Lung (tissue), 12 donors: Measurements from ENCODE around the gene CENPO. TPM values are rescaled to one million over a fixed set of nuclear protein-coding genes. Genes with fewer than 3 reads are reported as not detected.

Experiments used
- ATAC-seq: fragments of 200-7000 bp; cut with Tn5 transposase; one replicate; pipeline ENCODE4 v1.9.1; 2020; ENCODE audit warnings: moderate number of reproducible peaks; ENCODE audit not compliant: insufficient read depth, low FRiP score
- DNase-seq, 3 donors: peaks; one replicate each; pipeline ENCODE4 v3.0.0-alpha.2; 2013 to 2017
- H3K27ac ChIP-seq, 2 donors: one replicate each; pipeline ENCODE4 v1.5.1; 2013; ENCODE audit warnings: mild to moderate bottlenecking in 2 of 2, moderate library complexity in 2 of 2, control low read depth in 1 of 2, inconsistent platforms in 1 of 2, low read depth in 1 of 2, low read length in 1 of 2
- H3K27me3 ChIP-seq, 3 donors: one replicate each; pipeline ENCODE4 v1.5.1; 2013; ENCODE audit warnings: low read length in 2 of 3; ENCODE audit not compliant: control insufficient read depth in 3 of 3, insufficient read depth in 3 of 3
- H3K36me3 ChIP-seq, 4 donors: one replicate each; pipeline ENCODE4 v1.5.1; 2013; ENCODE audit warnings: low read length in 4 of 4, mild to moderate bottlenecking in 1 of 4, moderate library complexity in 1 of 4; ENCODE audit not compliant: control insufficient read depth in 4 of 4, insufficient read depth in 4 of 4
- H3K4me1 ChIP-seq, 5 donors: one replicate each; pipeline ENCODE4 v1.5.1; 2013; ENCODE audit warnings: low read length in 5 of 5, mild to moderate bottlenecking in 2 of 5, moderate library complexity in 1 of 5; ENCODE audit not compliant: control insufficient read depth in 5 of 5, insufficient read depth in 5 of 5
- H3K4me3 ChIP-seq: one replicate; pipeline ENCODE4 v1.5.1; 2013; ENCODE audit warnings: mild to moderate bottlenecking, control low read depth, moderate library complexity
- H3K9ac ChIP-seq, 2 donors: one replicate each; pipeline ENCODE4 v1.5.1; 2013; ENCODE audit warnings: low read length in 2 of 2, control low read depth in 1 of 2; ENCODE audit not compliant: insufficient read depth in 1 of 2
- H3K9me3 ChIP-seq, 4 donors: one replicate each; pipeline ENCODE4 v1.5.1; 2013; ENCODE audit warnings: low read length in 3 of 4, mild to moderate bottlenecking in 1 of 4, moderate library complexity in 1 of 4; ENCODE audit not compliant: control insufficient read depth in 4 of 4, insufficient read depth in 3 of 4
- WGBS, 2 donors: extraction: QIAGEN DNeasy Blood & Tissue Kit; methylation state at CpG; one replicate each; pipeline ENCODE4 v1.1.7; 2013; 5-methylcytosine and 5-hydroxymethylcytosine counted together
- polyA plus RNA-seq, 2 donors: library from polyadenylated mRNA; stranded (reverse); fragments of 200-250 nt; gene quantifications; one replicate each; pipeline ENCODE4 v1.2.1, GENCODE V29; 2013
- total RNA-seq, 2 donors: library from RNA; depleted of rRNA in 1 of 2; stranded (reverse); fragments of >200 nt in 1 of 2; gene quantifications; one replicate each; pipeline ENCODE4 v1.2.1, GENCODE V29; 2014 to 2021
- TF ChIP-seq, protein P1 (sequence below): IDR thresholded peaks from 2 replicates; pipeline ENCODE4 v1.5.1; 2012; ENCODE audit warnings: mild to moderate bottlenecking; ENCODE audit errors: control extremely low read depth, extremely low read depth
- donor health status: control.
- donor health status: control.
- donor health status: Bipolar disorder and iron deficiency.
- donor health status: healthy.
- donor health status: DM: yes; HTN: yes; CAD: no.

The CENPO gene
- total and polyA plus RNA-seq, 4 donors: 3.5 to 9.6 (median 5.9) TPM

DNA sequence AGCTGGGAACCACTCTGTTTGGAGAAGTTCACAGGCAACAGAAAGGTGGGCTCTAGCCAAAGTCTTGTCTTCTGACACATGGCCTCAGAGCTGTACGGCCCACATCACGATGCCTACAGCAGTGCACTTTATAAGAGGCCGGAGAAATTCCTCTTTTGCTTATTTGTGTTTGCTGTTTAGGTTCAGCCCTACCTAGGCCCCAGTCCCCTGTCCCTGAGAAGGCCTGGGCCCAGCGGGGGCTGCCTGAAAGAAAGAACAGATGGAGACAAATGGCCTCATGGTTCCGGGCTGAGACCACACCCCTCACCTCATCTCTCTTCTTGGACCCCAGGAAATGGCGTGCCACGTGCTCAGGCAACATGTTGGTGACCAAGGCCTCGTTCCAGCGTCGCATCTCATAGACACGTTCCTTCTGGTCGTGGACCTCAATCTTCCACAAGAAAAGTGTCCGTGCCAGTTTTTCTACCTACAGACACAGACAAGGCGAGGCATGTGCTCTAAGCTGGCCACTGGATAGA, 30.9 kb downstream of the CENPO start:
- Histone ChIP-seq H3K9ac (no peak overlapping the region), H3K36me3 (peaks cover 0 to 26% (median 15%) of the 10 kb centered on the region in 4 donors), H3K9me3 (no peaks in the 10 kb centered on the region), H3K4me3 (no peak overlapping the region), H3K27me3 (no peaks in the 10 kb centered on the region), H3K4me1 (peaks cover 0 to 10% (median 2%) of the 10 kb centered on the region in 5 donors), H3K27ac (no peak overlapping the region)
- TF ChIP-seq, protein P1, sequence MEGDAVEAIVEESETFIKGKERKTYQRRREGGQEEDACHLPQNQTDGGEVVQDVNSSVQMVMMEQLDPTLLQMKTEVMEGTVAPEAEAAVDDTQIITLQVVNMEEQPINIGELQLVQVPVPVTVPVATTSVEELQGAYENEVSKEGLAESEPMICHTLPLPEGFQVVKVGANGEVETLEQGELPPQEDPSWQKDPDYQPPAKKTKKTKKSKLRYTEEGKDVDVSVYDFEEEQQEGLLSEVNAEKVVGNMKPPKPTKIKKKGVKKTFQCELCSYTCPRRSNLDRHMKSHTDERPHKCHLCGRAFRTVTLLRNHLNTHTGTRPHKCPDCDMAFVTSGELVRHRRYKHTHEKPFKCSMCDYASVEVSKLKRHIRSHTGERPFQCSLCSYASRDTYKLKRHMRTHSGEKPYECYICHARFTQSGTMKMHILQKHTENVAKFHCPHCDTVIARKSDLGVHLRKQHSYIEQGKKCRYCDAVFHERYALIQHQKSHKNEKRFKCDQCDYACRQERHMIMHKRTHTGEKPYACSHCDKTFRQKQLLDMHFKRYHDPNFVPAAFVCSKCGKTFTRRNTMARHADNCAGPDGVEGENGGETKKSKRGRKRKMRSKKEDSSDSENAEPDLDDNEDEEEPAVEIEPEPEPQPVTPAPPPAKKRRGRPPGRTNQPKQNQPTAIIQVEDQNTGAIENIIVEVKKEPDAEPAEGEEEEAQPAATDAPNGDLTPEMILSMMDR: no peak
- 94 to 96% methylated on average over 14 of the region's 14 CpGs for WGBS, 2 donors
- no peak for DNase-seq
- ATAC-seq: no peak

DNA sequence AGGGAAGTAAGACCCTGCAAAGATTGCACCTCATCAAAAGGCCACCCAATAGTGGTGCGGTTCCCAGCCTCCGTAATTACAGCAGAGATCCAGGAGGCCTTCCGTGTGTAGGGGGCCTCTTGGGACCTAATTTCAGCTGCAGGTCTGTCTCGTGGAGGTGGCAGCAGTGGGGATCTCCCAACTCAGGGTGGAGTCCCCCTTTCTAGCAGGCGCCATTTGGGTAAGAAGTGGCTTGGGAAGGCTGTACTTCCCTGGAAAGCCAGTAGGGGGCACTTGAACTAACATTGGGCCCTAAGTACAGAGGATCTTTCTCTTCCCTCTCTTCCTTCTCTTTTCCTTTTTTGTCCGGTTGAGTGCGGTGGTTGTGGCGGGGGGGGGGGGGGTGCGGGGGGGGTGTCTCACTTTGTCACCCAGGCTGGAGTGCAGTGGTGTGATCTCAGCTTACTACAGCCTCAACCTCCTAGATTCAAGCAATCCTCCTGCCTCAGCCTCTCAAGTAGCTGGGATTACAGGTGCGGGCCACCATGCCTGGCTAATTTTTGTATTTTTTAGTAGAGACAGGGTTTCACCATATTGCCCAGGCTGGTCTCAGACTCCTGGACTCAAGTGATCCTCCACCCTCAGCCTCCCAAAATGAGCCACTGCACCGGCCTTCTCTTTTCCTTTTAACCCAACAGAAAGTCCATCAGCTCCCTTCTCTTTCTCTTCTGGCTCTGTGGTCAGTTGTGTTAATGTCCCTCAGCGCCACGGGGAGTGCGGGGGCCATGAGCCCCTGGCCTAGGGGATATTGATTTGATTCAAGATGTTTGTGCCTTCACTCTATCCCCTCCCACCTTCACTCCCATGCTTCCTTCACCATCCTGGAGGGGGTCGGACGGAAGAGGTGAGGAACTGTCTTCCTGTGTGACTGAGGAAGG, 32.0 kb downstream of the CENPO start:
- Histone ChIP-seq H3K4me3 (no peak overlapping the region), H3K36me3 (peaks cover 0 to 24% (median 11%) of the 10 kb centered on the region in 4 donors), H3K27ac (no peak overlapping the region), H3K4me1 (peaks cover 0 to 10% (median 2%) of the 10 kb centered on the region in 5 donors), H3K9me3 (no peaks in the 10 kb centered on the region), H3K9ac (no peak overlapping the region), H3K27me3 (no peaks in the 10 kb centered on the region)
- ATAC-seq (no peak), DNase-seq (no peak)
- TF ChIP-seq, protein P1: no peak
- 82 to 89% methylated on average over 16 of the region's 16 CpGs for WGBS, 2 donors

DNA sequence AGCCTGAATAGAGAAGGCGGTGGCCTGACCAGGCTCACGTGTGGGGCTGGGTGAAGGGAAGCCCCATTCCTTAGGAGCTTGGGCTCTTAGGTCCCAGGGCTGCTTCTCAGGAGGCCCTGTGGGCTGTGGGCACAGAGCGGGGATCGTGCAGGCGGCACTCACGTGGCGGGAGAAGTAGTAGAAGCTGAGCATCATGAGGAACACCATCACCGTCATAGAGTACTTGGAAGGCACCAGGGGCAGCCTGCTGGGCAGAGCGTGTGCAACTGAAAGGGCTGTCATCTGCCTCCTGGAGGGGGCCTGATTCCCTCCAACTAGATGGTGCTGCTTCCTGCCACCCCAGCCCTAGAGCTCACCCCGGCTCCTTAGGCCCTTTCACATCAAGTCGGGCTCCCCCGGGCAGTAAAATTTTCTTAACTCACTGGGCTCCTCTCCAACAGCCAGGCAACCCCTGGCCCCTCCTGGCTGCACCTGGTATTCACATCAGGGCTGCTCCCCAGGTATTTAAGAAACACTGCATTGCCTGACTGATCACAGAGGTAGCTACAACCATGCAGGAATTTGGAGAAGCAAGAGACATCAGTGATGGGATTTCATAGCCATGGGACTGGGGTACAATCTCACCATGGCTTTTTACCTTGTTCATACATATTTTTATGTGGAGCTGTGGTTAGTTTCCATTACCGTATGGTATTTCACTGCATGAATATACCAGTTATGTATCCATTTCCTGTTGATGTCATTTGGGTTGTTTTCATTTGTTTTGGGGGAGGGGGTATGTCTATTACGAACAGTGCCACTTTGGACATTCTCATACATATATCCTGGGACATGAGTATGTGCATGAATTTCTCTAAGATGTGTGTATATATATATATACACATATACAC, 32.9 kb downstream of the CENPO start:
- 83 to 88% methylated on average over 14 of the region's 14 CpGs for WGBS, 2 donors
- ATAC-seq: no peak
- DNase-seq: no peak

More for the DNA sequence above, 32.9 kb downstream of the CENPO start:
- peaks cover 0 to 18% (median 5%) of the 10 kb centered on the region in 4 donors for H3K36me3 ChIP-seq
- no peak overlapping the region for H3K27ac ChIP-seq
- TF ChIP-seq, protein P1: no peak
- H3K27me3 ChIP-seq: no peaks in the 10 kb centered on the region
- H3K9ac ChIP-seq: no peak overlapping the region
- peaks cover 0 to 10% (median 2%) of the 10 kb centered on the region in 5 donors for H3K4me1 ChIP-seq
- no peaks in the 10 kb centered on the region for H3K9me3 ChIP-seq
- H3K4me3 ChIP-seq: no peak overlapping the region
